A673 (cell line): ENCODE data around the gene PPBP. TPM values are rescaled to one million over a fixed set of nuclear protein-coding genes. Genes with fewer than 3 reads are reported as not detected.

Experiments
- BruUV-seq: library from RNA; stranded (reverse); fragments of 400-500 nt; replicated peaks from 2 replicates; lab custom pipeline; 2021; lab: Mats Ljungman, UMichigan
- CTCF ChIA-PET: fragments of 300-600 bp; sonication (Branson Sonifier 250); formaldehyde crosslinking; loops from one replicate; lab custom pipeline; 2022; ENCODE audit warnings: antibody characterized with exemption; lab: Charles Lee
- POLR2A ChIA-PET: fragments of 300-600 bp; sonication (Branson Sonifier 250); formaldehyde crosslinking; loops from one replicate; lab custom pipeline; 2022; ENCODE audit warnings: antibody characterized with exemption; ENCODE audit not compliant: low non-redundant PET; lab: Charles Lee
- DNase-seq: peaks from one replicate; pipeline ENCODE4 v3.0.0-alpha.2; 2015; ENCODE audit warnings: low spot score
- H3K27ac ChIP-seq: fragments of 200-600 bp; sonication (generic); 2 replicates; pipeline ENCODE4 v1.5.1; 2016; ENCODE audit warnings: mixed run types, low read depth, mild to moderate bottlenecking, mixed read lengths, antibody characterized with exemption, low read length; ENCODE audit not compliant: poor library complexity, severe bottlenecking
- H3K27me3 ChIP-seq: fragments of 200-600 bp; sonication (generic); replicated peaks from 2 replicates; pipeline ENCODE4 v1.6.1; 2017; ENCODE audit warnings: mixed run types, low read depth, mild to moderate bottlenecking, mixed read lengths, antibody characterized with exemption, low read length; ENCODE audit not compliant: insufficient read depth, poor library complexity
- H3K36me3 ChIP-seq: fragments of 200-600 bp; sonication (generic); 2 replicates; pipeline ENCODE4 v1.6.1; 2016; ENCODE audit warnings: mixed run types, mild to moderate bottlenecking, mixed read lengths, antibody characterized with exemption, low read length; ENCODE audit not compliant: insufficient read depth, poor library complexity, severe bottlenecking
- H3K4me1 ChIP-seq: fragments of 200-600 bp; sonication (generic); 2 replicates; pipeline ENCODE4 v1.6.1; 2017; ENCODE audit warnings: mixed run types, mild to moderate bottlenecking, mixed read lengths, antibody characterized with exemption, low read length; ENCODE audit not compliant: insufficient read depth, poor library complexity, severe bottlenecking
- H3K4me3 ChIP-seq: fragments of 200-600 bp; sonication (generic); 2 replicates; pipeline ENCODE4 v1.5.1; 2016; ENCODE audit warnings: low read depth, mixed run types, mild to moderate bottlenecking, mixed read lengths, low read length; ENCODE audit not compliant: poor library complexity, severe bottlenecking
- H3K9me3 ChIP-seq: fragments of 200-600 bp; sonication (generic); 2 replicates; pipeline ENCODE4 v1.6.1; 2016; ENCODE audit warnings: mixed run types, low read depth, mild to moderate bottlenecking, mixed read lengths, antibody characterized with exemption, low read length; ENCODE audit not compliant: poor library complexity, severe bottlenecking
- CTCF ChIP-seq: fragments of 300-800, 200-600 bp; sonication (generic); conservative IDR thresholded peaks from 2 replicates; pipeline ENCODE4 v1.5.1; 2017; ENCODE audit warnings: low read depth, mild to moderate bottlenecking, antibody characterized with exemption, low read length, moderate library complexity, mixed read lengths
- EZH2 ChIP-seq: fragments of 200-600 bp; sonication (generic); IDR thresholded peaks from 2 replicates; pipeline ENCODE4 v1.6.1; 2017; ENCODE audit warnings: borderline replicate concordance, low read depth, mild to moderate bottlenecking, mixed read lengths, antibody characterized with exemption, low read length; ENCODE audit not compliant: poor library complexity, severe bottlenecking
- intact Hi-C: fragments of 100-400 bp; cut with micrococcal nuclease; formaldehyde crosslinking; loops from one replicate; pipeline ENCODE4 v1.10.0; 2022; ENCODE audit not compliant: unreplicated experiment
- total RNA-seq: library from RNA; stranded (reverse); gene quantifications from 2 replicates; pipeline ENCODE4 v1.2.3, GENCODE V29; 2021

PPBP gene
- total RNA-seq, 1 experiment from 2014 or later: not detected

- Histone ChIP-seq H3K36me3 (no peaks in the 10 kb centered on the region), H3K4me3 (no peak overlapping the region), H3K9me3 (no peaks in the 10 kb centered on the region), H3K4me1 (no peaks in the 10 kb centered on the region), H3K27ac (no peak overlapping the region), H3K27me3 (no peaks in the 10 kb centered on the region)
- intact Hi-C loops: no loop called here
- CTCF ChIA-PET: no interaction called here
- DNase-seq: no peak
- POLR2A ChIA-PET: no interaction called here
- no peak for TF ChIP-seq EZH2
- no peak for TF ChIP-seq CTCF
- BruUV-seq: no TSS peak
These were observed 27.3 kb upstream of the PPBP start for GRCh38 chr4:74015126-74015780.

- Histone ChIP-seq H3K4me1 (no peaks in the 10 kb centered on the region), H3K27ac (no peak overlapping the region), H3K9me3 (no peaks in the 10 kb centered on the region), H3K27me3 (no peaks in the 10 kb centered on the region), H3K4me3 (no peak overlapping the region), H3K36me3 (no peaks in the 10 kb centered on the region)
- no TSS peak for BruUV-seq
- CTCF ChIA-PET: no interaction called here
- intact Hi-C loops: no loop called here
- no peak for DNase-seq
- TF ChIP-seq EZH2: no peak
- TF ChIP-seq CTCF: no peak
- POLR2A ChIA-PET: no interaction called here
These were observed 26.3 kb upstream of the PPBP start for GRCh38 chr4:74014332-74014731.

- TF ChIP-seq EZH2 (no peak), CTCF (no peak)
- DNase-seq: no peak
- POLR2A ChIA-PET: no interaction called here
- H3K36me3 ChIP-seq: no peaks in the 10 kb centered on the region
- no peak overlapping the region for H3K4me3 ChIP-seq
- H3K27me3 ChIP-seq: no peaks in the 10 kb centered on the region
- intact Hi-C loops: no loop called here
- no peak overlapping the region for H3K27ac ChIP-seq
- BruUV-seq: no TSS peak
- CTCF ChIA-PET: no interaction called here
- no peaks in the 10 kb centered on the region for H3K9me3 ChIP-seq
- H3K4me1 ChIP-seq: no peaks in the 10 kb centered on the region
These were observed 25.3 kb upstream of the PPBP start for GRCh38 chr4:74013264-74013663.
